ENCODE data around the gene TTC9B. TPM values are rescaled to one million over a fixed set of nuclear protein-coding genes. Genes with fewer than 3 reads are reported as not detected.

Gene TTC9B
- total and polyA plus RNA-seq, 2 of the 13 experiments (the other 11 are each of a cell fraction or from before 2014, with no cell fraction given): not detected

DNA sequence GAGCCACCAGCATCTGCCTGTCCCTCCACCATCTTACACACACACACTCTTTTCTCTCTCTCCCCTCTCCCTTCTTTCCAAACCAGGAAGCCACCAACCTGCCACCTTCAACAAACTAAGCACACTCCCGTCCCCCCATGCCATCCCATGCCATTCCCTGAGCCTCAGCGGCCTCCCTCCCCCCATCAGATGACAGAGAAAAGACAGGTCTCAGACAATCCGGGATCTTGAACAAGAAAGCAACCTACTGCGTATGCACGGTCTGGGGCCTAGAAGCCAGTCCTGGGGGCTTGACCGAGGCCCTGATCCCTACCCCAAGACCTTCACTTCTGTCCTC is 47.5 kb upstream of the TTC9B start:
- 98% methylated on average over 6 of the region's 6 CpGs for WGBS (ENCODE audit: low lambda C conversion rate)
- H3K27ac ChIP-seq (ENCODE audit: extremely low read length, insufficient read depth, low read length): no peak overlapping the region
- FAIRE-seq: no peak
- H2AFZ ChIP-seq (ENCODE audit: low read length): no peak overlapping the region
- no peak overlapping the region for H3K9ac ChIP-seq (ENCODE audit: insufficient read depth, low read depth, low read length)
- H3K4me2 ChIP-seq (ENCODE audit: low read depth, low read length): no peak overlapping the region
- H3K4me3 ChIP-seq (replicated peaks in 1 of 3; ENCODE audit: insufficient read depth in 1 of 3, low read depth in 2 of 3, low read length in 3 of 3): no peak overlapping the region
- in situ Hi-C loops (cut with HindIII; ENCODE audit: extremely low pct_ligation_motif_present, low pct_unique_long_range_greater_than_20kb) (no loop called here), intact Hi-C loops (cut with micrococcal nuclease; ENCODE audit: unreplicated experiment) (no loop called here)
- no peaks in the 10 kb centered on the region for H3K27me3 ChIP-seq (ENCODE audit: control insufficient read depth in 1 of 2, insufficient read depth in 2 of 2, low read length in 2 of 2)
- peaks cover 13 to 36% of the 10 kb centered on the region in 2 experiments; a peak in 4 of 5 replicates for H3K36me3 ChIP-seq (replicated peaks in 1 of 2; ENCODE audit: control insufficient read depth in 1 of 2, insufficient read depth in 2 of 2, low read length in 2 of 2)
- peaks cover 19% of the 10 kb centered on the region for H3K4me1 ChIP-seq (ENCODE audit: insufficient read depth, low read length)
- no TSS peak for BruUV-seq (replicated peaks)
- peaks cover 32% of the 10 kb centered on the region; the same call in 1 of the 2 replicates for H4K20me1 ChIP-seq (ENCODE audit: insufficient read depth, low read length)
- ChIA-PET POLR2A (no interaction called here), CTCF (ENCODE audit: low intra/inter-chr PET ratio, low total read pairs) (no interaction called here)
- H3K9me3 ChIP-seq (ENCODE audit: low read length): no peaks in the 10 kb centered on the region
- ATAC-seq: no peak
- DNase-seq (ENCODE audit: low spot score): no peak
- H3K79me2 ChIP-seq (ENCODE audit: insufficient read depth, low read length): peaks cover 61% of the 10 kb centered on the region
- TF ChIP-seq TBL1XR1 (IDR thresholded peaks at IDR 0.05; ENCODE audit: borderline replicate concordance, low read length, partially characterized antibody) (no peak), ZNF407 (CRISPR knock-in tag; IDR thresholded peaks at IDR 0.05; ENCODE audit: not compliant biosample characterization) (no peak), KAT8 (CRISPR knock-in tag; IDR thresholded peaks at IDR 0.05) (no peak), SATB2 (CRISPR knock-in tag; IDR thresholded peaks at IDR 0.05) (no peak), MAFK (conservative IDR thresholded peaks at IDR 0.05 in 1 of 2, IDR thresholded peaks at IDR 0.05 in 1 of 2; ENCODE audit: low read length in 2 of 2) (no peak), FOXJ3 (CRISPR knock-in tag; IDR thresholded peaks at IDR 0.05; ENCODE audit: borderline replicate concordance) (no peak), SUZ12 (IDR thresholded peaks at IDR 0.05; ENCODE audit: low read depth, low read length) (no peak), SIN3A (IDR thresholded peaks at IDR 0.05; ENCODE audit: borderline replicate concordance, low read depth, low read length) (no peak), BRCA1 (CRISPR knock-in tag; IDR thresholded peaks at IDR 0.05) (no peak), PTBP1 (IDR thresholded peaks at IDR 0.05; ENCODE audit: low read depth, low read length, poor library complexity, severe bottlenecking) (no peak), CENPT (CRISPR knock-in tag; IDR thresholded peaks at IDR 0.05; ENCODE audit: low read depth) (no peak), RFX3 (CRISPR knock-in tag; IDR thresholded peaks at IDR 0.05) (no peak), MATR3 (CRISPR knock-in tag; IDR thresholded peaks at IDR 0.05) (no peak), ZBTB7B (CRISPR knock-in tag; IDR thresholded peaks at IDR 0.05) (no peak), SMARCE1 (IDR thresholded peaks at IDR 0.05; ENCODE audit: borderline replicate concordance) (no peak), CHD2 (IDR thresholded peaks at IDR 0.05; ENCODE audit: low read depth, low read length) (no peak), ZNF775 (CRISPR knock-in tag; IDR thresholded peaks at IDR 0.05; ENCODE audit: borderline replicate concordance) (no peak), GLI4 (CRISPR knock-in tag; IDR thresholded peaks at IDR 0.05; ENCODE audit: borderline replicate concordance) (no peak)
- TF ChIP-seq, protein P1, sequence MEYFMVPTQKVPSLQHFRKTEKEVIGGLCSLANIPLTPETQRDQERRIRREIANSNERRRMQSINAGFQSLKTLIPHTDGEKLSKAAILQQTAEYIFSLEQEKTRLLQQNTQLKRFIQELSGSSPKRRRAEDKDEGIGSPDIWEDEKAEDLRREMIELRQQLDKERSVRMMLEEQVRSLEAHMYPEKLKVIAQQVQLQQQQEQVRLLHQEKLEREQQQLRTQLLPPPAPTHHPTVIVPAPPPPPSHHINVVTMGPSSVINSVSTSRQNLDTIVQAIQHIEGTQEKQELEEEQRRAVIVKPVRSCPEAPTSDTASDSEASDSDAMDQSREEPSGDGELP (IDR thresholded peaks at IDR 0.05; ENCODE audit: borderline replicate concordance, low read depth): no peak
